HCT116 (cell line): Measurements from ENCODE around the gene CD44. TPM values are rescaled to one million over a fixed set of nuclear protein-coding genes. Genes with fewer than 3 reads are reported as not detected.

Experiments used
- ATAC-seq: fragments of 200-7000 bp; cut with Tn5 transposase; 2 replicates; pipeline ENCODE4 v1.9.1; 2020; ENCODE audit warnings: mild to moderate bottlenecking, moderate library complexity
- BruUV-seq: library from RNA; stranded (reverse); fragments of 400-500 nt; replicated peaks from 2 replicates; lab custom pipeline; 2021; lab: Mats Ljungman, UMichigan
- CTCF ChIA-PET: fragments of 300-600 bp; sonication (Branson Sonifier 250); formaldehyde crosslinking; loops from one replicate; lab custom pipeline; 2021; ENCODE audit warnings: antibody characterized with exemption; lab: Charles Lee
- POLR2A ChIA-PET: fragments of 300-600, 350-600 bp; sonication (Branson Sonifier 250); formaldehyde crosslinking; loops from one replicate; lab custom pipeline; 2021; ENCODE audit warnings: antibody characterized with exemption; lab: Charles Lee
- RAD21 ChIA-PET, 2 experiments: fragments of 300-600 bp; sonication (Branson Sonifier 250); formaldehyde crosslinking; loops; one replicate each; lab custom pipeline; 2023; ENCODE audit warnings: low total read pairs in 2 of 2; ENCODE audit not compliant: uncharacterized antibody in 2 of 2, unreplicated experiment in 2 of 2, low non-redundant PET in 1 of 2; lab: Charles Lee
- DNase-seq: peaks from one replicate; pipeline ENCODE4 v3.0.0-alpha.2; 2010; ENCODE audit warnings: low read depth, low spot score
- H2AFZ ChIP-seq: fragments of 200-600 bp; shearing (Covaris generic), sonication (generic); 2 replicates; pipeline ENCODE4 v1.6.1; 2017; ENCODE audit warnings: low read depth, mixed run types, mixed read lengths, antibody characterized with exemption, low read length; ENCODE audit not compliant: poor library complexity, severe bottlenecking
- H3K27ac ChIP-seq: 2 replicates; pipeline ENCODE4 v1.5.1; 2012; ENCODE audit warnings: low read depth, low read length
- H3K27me3 ChIP-seq: fragments of 200-600 bp; sonication (generic); 2 replicates; pipeline ENCODE4 v1.6.1; 2016; ENCODE audit warnings: mixed run types, low read length, mixed read lengths; ENCODE audit not compliant: insufficient read depth
- H3K36me3 ChIP-seq, 2 experiments: fragments of 200-500 bp in 1 of 2; fragments of 200-600 bp in 1 of 2; sonication (Bioruptor generic) in 1 of 2; sonication (generic) in 1 of 2; 2 replicates each; pipeline versions ENCODE4 v1.5.1 to v1.6.1; 2014 to 2016; ENCODE audit warnings: low read length in 2 of 2, inconsistent platforms in 1 of 2, mixed read lengths in 1 of 2, mixed run types in 1 of 2; ENCODE audit not compliant: insufficient read depth in 2 of 2, control insufficient read depth in 1 of 2
- H3K4me1 ChIP-seq, 2 experiments: fragments of 200-600 bp in 1 of 2; sonication (generic) in 1 of 2; 2 replicates each; pipeline versions ENCODE4 v1.5.1 to v1.6.1; 2012 to 2017; ENCODE audit warnings: low read length in 2 of 2, inconsistent platforms in 1 of 2, mild to moderate bottlenecking in 1 of 2, mixed read lengths in 1 of 2, mixed run types in 1 of 2, moderate library complexity in 1 of 2; ENCODE audit not compliant: insufficient read depth in 2 of 2, control insufficient read depth in 1 of 2
- H3K4me2 ChIP-seq: fragments of 200-600 bp; sonication (generic); 2 replicates; pipeline ENCODE4 v1.6.1; 2017; ENCODE audit warnings: mixed run types, low read length, mixed read lengths
- H3K4me3 ChIP-seq, 2 experiments: fragments of 200-600 bp in 1 of 2; sonication (generic) in 1 of 2; replicated peaks in 1 of 2; 2 replicates each; pipeline ENCODE4 v1.5.1; 2011 to 2016; ENCODE audit warnings: low read length in 2 of 2, control low read depth in 1 of 2, low read depth in 1 of 2, mild to moderate bottlenecking in 1 of 2, mixed read lengths in 1 of 2, mixed run types in 1 of 2
- H3K79me2 ChIP-seq: fragments of 200-600 bp; sonication (generic); 2 replicates; pipeline ENCODE4 v1.6.1; 2017; ENCODE audit warnings: mild to moderate bottlenecking, mixed run types, low read length, moderate library complexity, mixed read lengths; ENCODE audit not compliant: insufficient read depth
- H3K9ac ChIP-seq: fragments of 200-600 bp; sonication (generic); 2 replicates; pipeline ENCODE4 v1.6.1; 2016; ENCODE audit warnings: low read length, mixed read lengths
- H3K9me2 ChIP-seq: fragments of 200-600 bp; sonication (generic), shearing (Covaris generic); 2 replicates; pipeline ENCODE4 v1.6.1; 2017; ENCODE audit warnings: mixed run types, mild to moderate bottlenecking, moderate library complexity; ENCODE audit not compliant: insufficient read depth
- H3K9me3 ChIP-seq, 2 experiments: fragments of 200-500 bp in 1 of 2; fragments of 200-600 bp in 1 of 2; sonication (Bioruptor generic) in 1 of 2; sonication (generic) in 1 of 2; 2 replicates each; pipeline ENCODE4 v1.6.1; 2014 to 2017; ENCODE audit warnings: low read length in 2 of 2, mixed read lengths in 2 of 2, inconsistent platforms in 1 of 2, low read depth in 1 of 2, mild to moderate bottlenecking in 1 of 2, mixed run types in 1 of 2, moderate library complexity in 1 of 2; ENCODE audit not compliant: control insufficient read depth in 1 of 2, insufficient read depth in 1 of 2
- H4K20me1 ChIP-seq: fragments of 200-600 bp; sonication (generic), shearing (Covaris generic); 2 replicates; pipeline ENCODE4 v1.6.1; 2017; ENCODE audit warnings: mixed run types, mild to moderate bottlenecking, moderate library complexity; ENCODE audit not compliant: insufficient read depth
- ATF3 ChIP-seq: IDR thresholded peaks from 2 replicates; pipeline ENCODE4 v1.6.1; 2012
- CEBPB ChIP-seq: IDR thresholded peaks from 2 replicates; pipeline ENCODE4 v1.6.1; 2012; ENCODE audit warnings: low read depth
- JUND ChIP-seq: IDR thresholded peaks from 2 replicates; pipeline ENCODE4 v1.6.1; 2012
- POLR2A ChIP-seq: IDR thresholded peaks from 2 replicates; pipeline ENCODE4 v1.7.0; 2011; ENCODE audit warnings: borderline replicate concordance; ENCODE audit not compliant: insufficient read depth, insufficient read length; ENCODE audit errors: extremely low read depth
- POLR2AphosphoS5 ChIP-seq: IDR thresholded peaks from 2 replicates; pipeline ENCODE4 v1.6.1; 2011; ENCODE audit warnings: mild to moderate bottlenecking, low read depth, low read length, moderate library complexity
- SP1 ChIP-seq: IDR thresholded peaks from 2 replicates; pipeline ENCODE4 v1.6.1; 2012; ENCODE audit warnings: low read depth
- TCF7L2 ChIP-seq: IDR thresholded peaks from 2 replicates; pipeline ENCODE4 v1.7.0; 2011; ENCODE audit warnings: borderline replicate concordance, inconsistent platforms; ENCODE audit not compliant: insufficient read depth, insufficient read length; ENCODE audit errors: extremely low read depth
- ZNF274 ChIP-seq: fragments of 200-500 bp; sonication (Bioruptor generic); IDR thresholded peaks from 2 replicates; pipeline ENCODE4 v1.6.1; 2014; ENCODE audit warnings: mild to moderate bottlenecking, low read depth, low read length, inconsistent platforms
- intact Hi-C: fragments of 100-400 bp; cut with micrococcal nuclease; formaldehyde crosslinking; loops from 2 replicates; pipeline ENCODE4 v1.10.0; 2022
- total RNA-seq: library from RNA; stranded (reverse); gene quantifications from one replicate; pipeline ENCODE4 v1.2.1, GENCODE V29; 2021; ENCODE audit not compliant: unreplicated experiment
- TF ChIP-seq, protein P1 (sequence below): IDR thresholded peaks from 2 replicates; pipeline ENCODE4 v1.6.1; 2011; ENCODE audit warnings: mild to moderate bottlenecking, low read length, moderate library complexity; ENCODE audit not compliant: insufficient replicate concordance; ENCODE audit errors: extremely low read depth
- TF ChIP-seq, protein P2 (sequence below): IDR thresholded peaks from 2 replicates; pipeline ENCODE4 v1.6.1; 2012; ENCODE audit warnings: low read depth

The CD44 gene
- total RNA-seq, 1 experiment from 2014 or later: 742 TPM

DNA sequence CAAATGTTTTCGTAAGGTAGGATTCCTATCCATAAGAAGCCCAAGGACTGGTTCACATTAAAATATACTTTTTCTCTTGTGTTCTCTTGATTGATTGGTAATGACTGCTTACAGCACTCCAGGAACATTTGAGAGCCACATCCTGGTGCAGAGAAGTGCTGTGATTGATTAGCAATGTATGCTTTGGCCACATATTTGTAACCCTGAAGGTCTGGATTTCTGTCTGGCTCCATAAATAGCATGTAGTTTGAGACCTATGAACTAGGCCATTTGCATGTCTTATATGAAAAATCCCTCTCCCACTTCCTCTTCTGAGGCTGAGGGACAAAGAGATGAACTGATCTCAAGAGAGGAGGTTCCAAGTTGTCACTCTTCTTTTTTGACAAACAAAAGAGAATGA lies 49.3 kb upstream of the CD44 start:
- no peak overlapping the region for H3K9ac ChIP-seq
- RAD21 ChIA-PET: no interaction called here
- CTCF ChIA-PET: no interaction called here
- no peaks in the 10 kb centered on the region for H3K9me2 ChIP-seq
- ATAC-seq (no peak), DNase-seq (no peak)
- H4K20me1 ChIP-seq: no peaks in the 10 kb centered on the region
- intact Hi-C loops: no loop called here
- TF ChIP-seq ZNF274: no peak
- TF ChIP-seq POLR2AphosphoS5: no peak
- TF ChIP-seq, protein P1, sequence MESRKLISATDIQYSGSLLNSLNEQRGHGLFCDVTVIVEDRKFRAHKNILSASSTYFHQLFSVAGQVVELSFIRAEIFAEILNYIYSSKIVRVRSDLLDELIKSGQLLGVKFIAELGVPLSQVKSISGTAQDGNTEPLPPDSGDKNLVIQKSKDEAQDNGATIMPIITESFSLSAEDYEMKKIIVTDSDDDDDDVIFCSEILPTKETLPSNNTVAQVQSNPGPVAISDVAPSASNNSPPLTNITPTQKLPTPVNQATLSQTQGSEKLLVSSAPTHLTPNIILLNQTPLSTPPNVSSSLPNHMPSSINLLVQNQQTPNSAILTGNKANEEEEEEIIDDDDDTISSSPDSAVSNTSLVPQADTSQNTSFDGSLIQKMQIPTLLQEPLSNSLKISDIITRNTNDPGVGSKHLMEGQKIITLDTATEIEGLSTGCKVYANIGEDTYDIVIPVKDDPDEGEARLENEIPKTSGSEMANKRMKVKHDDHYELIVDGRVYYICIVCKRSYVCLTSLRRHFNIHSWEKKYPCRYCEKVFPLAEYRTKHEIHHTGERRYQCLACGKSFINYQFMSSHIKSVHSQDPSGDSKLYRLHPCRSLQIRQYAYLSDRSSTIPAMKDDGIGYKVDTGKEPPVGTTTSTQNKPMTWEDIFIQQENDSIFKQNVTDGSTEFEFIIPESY: no peak
- no peak for TF ChIP-seq JUND
- no peak for TF ChIP-seq ATF3
- TF ChIP-seq SP1: no peak
- TF ChIP-seq, protein P2, sequence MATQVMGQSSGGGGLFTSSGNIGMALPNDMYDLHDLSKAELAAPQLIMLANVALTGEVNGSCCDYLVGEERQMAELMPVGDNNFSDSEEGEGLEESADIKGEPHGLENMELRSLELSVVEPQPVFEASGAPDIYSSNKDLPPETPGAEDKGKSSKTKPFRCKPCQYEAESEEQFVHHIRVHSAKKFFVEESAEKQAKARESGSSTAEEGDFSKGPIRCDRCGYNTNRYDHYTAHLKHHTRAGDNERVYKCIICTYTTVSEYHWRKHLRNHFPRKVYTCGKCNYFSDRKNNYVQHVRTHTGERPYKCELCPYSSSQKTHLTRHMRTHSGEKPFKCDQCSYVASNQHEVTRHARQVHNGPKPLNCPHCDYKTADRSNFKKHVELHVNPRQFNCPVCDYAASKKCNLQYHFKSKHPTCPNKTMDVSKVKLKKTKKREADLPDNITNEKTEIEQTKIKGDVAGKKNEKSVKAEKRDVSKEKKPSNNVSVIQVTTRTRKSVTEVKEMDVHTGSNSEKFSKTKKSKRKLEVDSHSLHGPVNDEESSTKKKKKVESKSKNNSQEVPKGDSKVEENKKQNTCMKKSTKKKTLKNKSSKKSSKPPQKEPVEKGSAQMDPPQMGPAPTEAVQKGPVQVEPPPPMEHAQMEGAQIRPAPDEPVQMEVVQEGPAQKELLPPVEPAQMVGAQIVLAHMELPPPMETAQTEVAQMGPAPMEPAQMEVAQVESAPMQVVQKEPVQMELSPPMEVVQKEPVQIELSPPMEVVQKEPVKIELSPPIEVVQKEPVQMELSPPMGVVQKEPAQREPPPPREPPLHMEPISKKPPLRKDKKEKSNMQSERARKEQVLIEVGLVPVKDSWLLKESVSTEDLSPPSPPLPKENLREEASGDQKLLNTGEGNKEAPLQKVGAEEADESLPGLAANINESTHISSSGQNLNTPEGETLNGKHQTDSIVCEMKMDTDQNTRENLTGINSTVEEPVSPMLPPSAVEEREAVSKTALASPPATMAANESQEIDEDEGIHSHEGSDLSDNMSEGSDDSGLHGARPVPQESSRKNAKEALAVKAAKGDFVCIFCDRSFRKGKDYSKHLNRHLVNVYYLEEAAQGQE: no peak
- TF ChIP-seq TCF7L2: no peak
- TF ChIP-seq POLR2A: no peak
- no peak for TF ChIP-seq CEBPB
- no peak overlapping the region for H3K4me2 ChIP-seq
- POLR2A ChIA-PET: no interaction called here
- H3K4me1 ChIP-seq: peaks cover 2 to 26% of the 10 kb centered on the region in 2 experiments
- no peak overlapping the region for H3K4me3 ChIP-seq
- no TSS peak for BruUV-seq
- H3K36me3 ChIP-seq: no peaks in the 10 kb centered on the region
- no peak overlapping the region for H2AFZ ChIP-seq
- H3K9me3 ChIP-seq: no peaks in the 10 kb centered on the region
- no peaks in the 10 kb centered on the region for H3K27me3 ChIP-seq
- no peak overlapping the region for H3K27ac ChIP-seq
- H3K79me2 ChIP-seq: no peaks in the 10 kb centered on the region
